HG03565 (cell line): ENCODE results near the gene JRKL.
"Not testable (repeated sequence)": the region's sequence is repeated elsewhere in the genome, so short reads cannot be mapped to it uniquely, and the experiment has no call there.

Source experiments
- ATAC-seq: cut with Tn5 transposase; IDR thresholded peaks from one replicate; pipeline ENCODE4 v1.9.1; 2021; ENCODE audit warnings: mild to moderate bottlenecking, moderate library complexity; ENCODE audit not compliant: unreplicated experiment

JRKL gene

DNA sequence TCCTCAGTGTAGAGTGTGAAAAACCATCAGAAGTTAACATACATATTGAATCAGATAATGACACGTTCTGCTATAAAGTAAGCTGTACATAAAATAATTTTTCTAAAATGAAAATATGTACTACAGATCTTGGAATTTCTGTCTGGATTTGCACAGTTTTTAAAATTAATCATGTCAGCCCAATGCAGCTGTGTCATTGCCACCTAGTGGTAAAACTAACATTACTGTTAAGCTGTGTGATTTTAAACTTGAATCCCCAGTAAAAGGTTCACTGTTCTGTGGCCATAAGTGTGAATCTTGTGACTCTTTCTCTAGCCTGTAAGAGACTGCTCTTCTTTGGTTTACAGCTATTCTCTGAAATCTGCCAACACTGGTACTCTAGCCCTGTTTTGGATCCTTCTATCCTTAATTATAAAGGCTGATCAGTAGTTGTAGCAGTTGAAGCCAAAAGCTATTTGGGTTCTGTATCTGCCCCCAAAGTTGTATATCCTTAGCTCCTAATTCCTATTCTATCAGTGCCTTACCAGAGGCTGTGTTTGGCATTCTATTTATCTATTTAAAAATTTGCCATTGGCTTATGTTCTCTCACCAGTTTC lies 4.0 kb downstream of the JRKL start:
- ATAC-seq = no peak

DNA sequence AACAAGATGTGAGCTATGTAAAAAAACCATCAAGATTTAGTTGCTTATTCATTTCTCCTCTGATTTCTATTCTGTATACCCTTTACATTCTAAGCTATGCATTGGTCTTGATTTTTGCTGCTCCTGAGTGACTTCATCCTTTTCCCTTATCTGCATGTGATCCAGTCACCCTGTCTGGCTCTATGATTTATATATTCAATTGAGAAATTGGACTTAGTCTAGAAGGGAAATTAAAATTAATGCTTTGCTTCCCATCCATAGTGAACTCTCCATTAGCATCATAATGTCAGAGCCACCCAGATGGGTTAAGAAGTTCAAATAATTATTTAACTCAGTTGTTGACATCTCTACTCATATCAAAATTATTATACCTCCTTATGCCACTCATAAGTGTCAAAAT lies 5.0 kb downstream of the JRKL start:
- ATAC-seq = no peak

DNA sequence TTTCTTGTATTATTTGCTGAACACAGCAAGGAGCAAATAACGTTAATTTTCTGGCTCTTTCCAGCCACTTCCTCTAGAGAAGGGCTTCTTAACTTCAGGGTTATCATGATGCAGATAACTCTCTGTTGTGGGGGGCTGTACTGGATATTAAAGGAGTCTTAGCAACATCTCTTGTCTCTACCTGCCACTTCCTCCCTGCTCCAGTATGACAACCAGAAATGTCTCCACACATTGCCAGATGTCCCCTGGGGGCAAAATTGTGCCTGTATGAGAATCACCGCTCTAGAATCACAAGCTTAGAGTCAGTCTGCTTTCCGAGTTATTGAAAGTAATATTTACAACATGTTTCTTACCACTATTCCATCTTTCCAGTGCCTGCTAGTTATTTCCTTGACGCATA lies 6.8 kb downstream of the JRKL start:
- no peak for ATAC-seq

DNA sequence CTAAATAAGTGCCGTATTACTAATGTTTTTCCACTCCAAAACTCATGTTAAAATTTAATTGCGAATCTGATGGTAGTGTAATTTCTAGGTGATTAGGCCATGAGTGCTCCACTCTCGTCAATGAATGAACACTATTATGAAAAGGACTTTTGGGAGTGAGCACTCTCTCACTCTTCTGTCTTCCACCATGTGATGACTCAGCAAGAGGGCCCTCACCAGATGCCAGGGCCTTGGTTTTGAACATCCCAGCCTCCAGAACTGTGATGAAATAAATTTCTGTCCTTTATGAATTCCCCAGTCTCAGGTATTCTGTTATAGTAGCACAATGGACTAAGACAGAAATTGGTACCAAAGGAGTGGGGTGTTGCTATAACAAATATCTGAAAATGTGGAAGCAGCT lies 8.1 kb downstream of the JRKL start:
- no peak for ATAC-seq

DNA sequence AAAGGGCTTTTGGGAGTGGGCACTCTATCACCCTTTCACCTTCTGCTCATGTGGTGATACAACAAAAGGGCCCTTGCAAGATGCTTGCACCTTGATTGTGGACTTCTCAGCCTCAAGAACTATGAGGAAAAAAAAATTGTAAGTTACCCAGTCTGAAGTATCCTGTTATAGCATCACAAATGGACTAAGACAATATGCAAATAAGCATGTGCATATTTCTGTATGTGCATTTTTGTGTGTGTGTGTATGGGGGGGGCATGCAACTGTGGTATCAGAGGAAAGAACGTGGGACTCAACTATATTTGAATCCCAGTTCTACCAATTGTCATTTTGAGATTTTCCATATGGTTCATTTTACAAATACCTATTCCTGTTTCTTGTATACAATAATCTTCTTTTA lies 10.9 kb downstream of the JRKL start:
- no peak for ATAC-seq

DNA sequence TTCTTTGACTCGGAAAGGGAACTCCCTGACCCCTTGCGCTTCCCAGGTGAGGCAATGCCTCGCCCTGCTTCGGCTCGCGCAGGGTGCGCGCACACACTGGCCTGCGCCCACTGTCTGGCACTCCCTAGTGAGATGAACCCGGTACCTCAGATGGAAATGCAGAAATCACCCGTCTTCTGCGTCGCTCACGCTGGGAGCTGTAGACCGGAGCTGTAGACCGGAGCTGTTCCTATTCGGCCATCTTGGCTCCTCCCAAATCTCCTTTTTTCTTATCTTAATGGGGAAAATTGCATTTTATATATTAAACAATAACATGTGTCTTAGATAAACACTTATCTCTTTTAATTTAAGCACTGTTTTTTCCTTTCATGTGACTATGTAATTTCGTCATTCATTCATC lies 21.6 kb downstream of the JRKL start:
- not testable (repeated sequence) for ATAC-seq

DNA sequence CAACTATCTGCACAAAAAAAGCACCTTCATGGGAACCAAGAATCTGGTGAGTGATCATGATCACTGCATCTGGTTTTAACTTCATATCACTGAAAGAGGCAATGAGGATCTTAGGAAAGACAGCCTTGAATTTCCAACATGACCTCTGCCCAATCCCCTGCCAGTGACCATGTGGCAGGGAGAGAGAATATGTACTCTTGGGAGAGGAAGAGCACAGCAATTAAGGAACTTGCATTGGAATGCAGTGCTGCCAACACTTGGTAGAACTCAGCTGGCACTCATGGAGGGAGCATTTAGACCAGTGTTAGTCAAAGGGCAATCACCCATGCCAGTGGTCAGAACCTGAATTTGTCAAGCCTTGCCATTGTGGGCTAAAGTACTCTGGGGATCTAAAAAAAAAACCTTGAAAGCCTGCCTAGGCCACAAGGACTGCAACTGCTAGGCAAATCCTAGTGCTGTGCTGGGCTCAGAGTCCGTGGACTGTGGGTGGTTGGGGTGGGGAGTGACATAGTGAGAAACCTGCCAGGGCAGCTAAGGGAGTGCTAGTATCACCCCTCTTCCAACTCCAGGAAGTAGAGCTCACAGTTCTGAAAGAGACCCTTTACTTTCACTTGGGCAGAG lies 23.1 kb downstream of the JRKL start:
- no peak for ATAC-seq

DNA sequence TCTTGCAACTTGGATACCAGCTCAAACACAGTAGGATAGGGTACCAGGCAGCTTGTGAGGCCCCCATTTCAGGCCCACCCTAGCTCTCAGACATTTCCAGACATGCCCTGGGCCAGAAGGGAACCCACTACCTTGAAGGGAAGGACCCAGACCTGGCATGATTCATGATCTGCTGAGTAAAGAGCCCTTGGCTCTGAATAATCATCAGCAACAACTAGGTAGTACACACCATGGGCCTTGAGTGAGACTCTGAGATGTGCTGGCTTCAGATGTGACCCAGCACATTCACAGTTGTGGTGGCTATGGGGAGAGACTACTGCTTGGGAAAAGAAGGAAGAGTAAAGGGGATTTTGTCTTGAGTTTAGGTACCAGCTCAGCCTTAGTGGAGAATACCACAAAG lies 23.6 kb downstream of the JRKL start:
- no peak for ATAC-seq

DNA sequence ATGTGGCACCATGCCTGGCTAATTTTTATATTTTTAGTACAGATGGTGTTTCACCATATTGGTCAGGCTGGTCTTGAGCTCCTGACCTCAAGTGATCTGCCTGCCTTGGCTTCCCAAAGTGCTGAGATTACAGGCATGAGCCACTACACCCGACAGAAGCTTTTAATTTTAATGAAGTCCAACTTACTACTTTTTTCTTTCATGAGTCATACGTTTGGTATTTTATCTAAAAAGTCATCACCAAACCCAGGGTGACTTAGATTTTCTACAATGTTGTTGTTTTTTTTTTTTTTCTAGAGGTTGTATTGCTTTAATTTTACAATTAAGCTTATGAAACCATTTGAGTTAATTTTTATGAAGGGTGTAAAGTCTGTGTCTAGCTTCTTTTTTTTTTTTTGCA lies 34.9 kb downstream of the JRKL start:
- no peak for ATAC-seq

DNA sequence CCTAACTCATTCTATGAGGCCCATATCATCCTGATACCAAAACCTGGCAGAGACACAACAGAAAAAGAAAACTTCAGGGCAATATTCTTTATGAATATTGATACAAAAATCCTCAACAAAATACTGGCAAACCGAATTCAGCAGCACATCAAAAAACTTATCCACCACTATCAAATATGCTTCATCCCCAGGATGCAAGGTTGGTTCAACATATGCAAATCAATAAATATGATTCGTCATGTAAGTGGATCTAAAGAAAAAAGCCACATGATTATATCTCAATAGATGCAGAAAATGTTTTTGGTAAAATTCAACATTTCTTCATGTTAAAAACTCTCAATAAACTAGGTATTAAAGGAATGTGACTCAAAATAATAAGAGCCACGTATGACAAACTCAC lies 40.9 kb downstream of the JRKL start:
- no peak for ATAC-seq

DNA sequence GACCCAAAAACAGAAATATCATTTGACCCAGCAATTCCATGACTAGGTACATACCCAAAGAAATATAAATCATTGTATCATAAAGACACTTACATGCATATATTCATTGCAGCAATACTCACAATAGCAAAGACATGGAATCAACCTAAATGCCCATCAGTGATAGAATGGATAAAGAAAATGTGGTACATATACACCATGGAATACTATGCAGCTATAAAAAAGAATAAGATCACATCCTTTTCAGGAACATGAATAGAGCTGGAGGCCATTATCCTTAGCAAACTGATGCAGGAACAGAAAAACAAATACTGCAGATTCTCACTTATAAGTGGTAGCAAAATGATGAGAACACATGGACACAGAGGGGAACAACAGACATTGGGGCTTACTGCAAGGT lies 42.8 kb downstream of the JRKL start:
- ATAC-seq = not testable (repeated sequence)
